ENCODE measurements around the gene ZNF136.

The ZNF136 gene

DNA sequence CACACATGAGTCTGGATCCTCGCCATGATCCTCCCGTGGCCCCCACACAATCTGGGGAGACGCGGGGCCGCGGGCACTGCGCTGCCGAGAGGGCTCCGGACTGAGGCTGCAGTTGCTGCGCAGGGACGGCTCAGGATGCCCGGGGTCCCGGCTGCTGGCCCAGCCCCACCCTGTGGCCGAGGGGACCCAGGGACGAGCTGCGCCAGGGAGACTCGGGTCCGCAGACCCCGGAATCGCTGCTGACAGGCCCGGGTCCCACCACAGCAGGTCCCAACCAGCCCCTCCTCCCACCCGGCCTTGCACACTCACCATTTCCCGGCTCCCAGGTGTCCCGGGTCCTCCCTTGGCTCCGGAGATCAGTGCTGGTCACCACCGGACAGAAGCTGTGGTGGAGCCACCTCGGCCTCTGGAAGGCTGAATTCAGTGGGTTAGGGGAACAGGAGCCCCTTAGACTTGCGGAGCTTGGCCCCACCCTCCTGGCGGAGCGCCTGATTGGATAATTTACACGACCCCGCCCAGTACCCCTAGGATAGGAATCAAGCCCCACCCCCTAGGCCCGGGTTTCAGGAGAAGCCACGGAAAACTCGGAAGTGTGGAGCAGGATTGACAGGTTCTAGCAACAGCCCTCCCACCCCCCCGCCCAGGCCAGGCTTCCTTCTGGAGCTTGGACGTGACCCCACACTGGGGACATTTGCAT lies 74.4 kb downstream of the ZNF136 start:
- Histone ChIP-seq H3K4me1 (ENCODE audit: control insufficient read depth in 1 of 2, insufficient read depth in 2 of 2, low read length in 2 of 2) (no peaks in the 10 kb centered on the region), H3K9me3 (ENCODE audit: control insufficient read depth in 1 of 2, low read length in 2 of 2) (peaks cover 0 to 6% of the 10 kb centered on the region in 2 donors), H3K27me3 (ENCODE audit: low read depth, low read length) (no peaks in the 10 kb centered on the region), H3K4me3 (ENCODE audit: low read depth in 1 of 2, low read length in 2 of 2) (no peak overlapping the region), H3K36me3 (ENCODE audit: control insufficient read depth in 1 of 2, insufficient read depth in 2 of 2, low read length in 2 of 2) (peaks cover 3 to 21% of the 10 kb centered on the region in 2 donors), H3K27ac (ENCODE audit: low read length) (no peak overlapping the region)
